ENCODE results near the gene TCF4.

The TCF4 gene

DNA sequence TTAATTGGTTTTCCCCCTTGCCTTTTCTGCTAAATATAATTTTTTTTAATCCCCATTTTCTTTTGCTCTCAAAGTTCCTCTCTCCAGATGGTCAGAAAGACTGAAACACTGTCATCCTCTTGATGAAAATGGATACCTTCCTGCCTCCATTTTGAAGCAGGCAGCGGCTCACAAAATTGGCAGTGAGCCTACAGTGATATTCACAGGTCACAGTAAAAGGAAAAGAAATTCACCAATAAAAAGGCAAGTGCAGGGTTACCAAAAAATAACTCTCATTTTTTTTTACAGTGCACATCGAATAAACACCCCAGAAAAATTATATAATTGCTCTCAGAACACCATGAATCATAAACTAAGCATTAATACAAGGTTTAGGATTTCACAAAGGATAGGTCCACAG lies 307.5 kb downstream of the TCF4 start:
- DNase-seq = peak; percentile 51

DNA sequence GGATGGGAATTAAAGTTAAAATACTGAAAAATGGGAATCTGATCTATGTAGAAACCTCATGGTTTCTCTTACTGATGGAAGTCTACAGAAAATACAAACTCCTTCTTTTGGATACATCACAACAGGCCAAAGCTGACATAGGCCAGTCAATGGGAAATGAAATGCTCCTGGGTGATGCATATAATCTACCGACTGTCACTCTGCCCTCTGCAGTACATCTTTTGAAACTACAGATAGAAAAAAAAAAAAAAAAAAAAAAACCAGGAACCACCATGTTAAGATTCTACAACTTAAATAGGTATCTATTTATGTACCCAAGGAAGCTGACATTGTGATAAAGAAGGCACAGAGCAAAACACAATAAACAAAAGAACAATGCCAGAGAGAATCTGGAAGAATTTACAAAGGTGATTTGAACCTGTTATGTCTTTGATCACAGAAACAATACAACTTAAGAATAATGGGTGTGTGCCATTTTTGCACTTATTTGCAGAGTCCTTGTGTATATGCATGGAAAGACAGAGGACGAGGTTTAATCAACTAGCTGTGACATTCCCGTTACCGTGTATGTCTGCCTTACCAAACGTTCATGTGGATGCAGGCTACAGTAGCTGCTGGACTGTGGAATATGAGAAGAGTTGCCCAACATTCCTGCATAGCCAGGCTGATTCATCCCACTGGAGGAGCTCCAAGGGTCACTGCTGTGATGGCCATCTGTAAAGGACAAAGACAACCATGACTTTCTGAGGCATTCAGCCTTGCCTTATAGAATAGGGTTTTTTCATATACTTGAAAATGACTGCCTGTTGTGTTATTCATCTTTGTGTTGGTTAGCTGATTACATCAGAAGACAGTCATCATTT lies 312.7 kb downstream of the TCF4 start:
- peak; percentile 14 for DNase-seq

DNA sequence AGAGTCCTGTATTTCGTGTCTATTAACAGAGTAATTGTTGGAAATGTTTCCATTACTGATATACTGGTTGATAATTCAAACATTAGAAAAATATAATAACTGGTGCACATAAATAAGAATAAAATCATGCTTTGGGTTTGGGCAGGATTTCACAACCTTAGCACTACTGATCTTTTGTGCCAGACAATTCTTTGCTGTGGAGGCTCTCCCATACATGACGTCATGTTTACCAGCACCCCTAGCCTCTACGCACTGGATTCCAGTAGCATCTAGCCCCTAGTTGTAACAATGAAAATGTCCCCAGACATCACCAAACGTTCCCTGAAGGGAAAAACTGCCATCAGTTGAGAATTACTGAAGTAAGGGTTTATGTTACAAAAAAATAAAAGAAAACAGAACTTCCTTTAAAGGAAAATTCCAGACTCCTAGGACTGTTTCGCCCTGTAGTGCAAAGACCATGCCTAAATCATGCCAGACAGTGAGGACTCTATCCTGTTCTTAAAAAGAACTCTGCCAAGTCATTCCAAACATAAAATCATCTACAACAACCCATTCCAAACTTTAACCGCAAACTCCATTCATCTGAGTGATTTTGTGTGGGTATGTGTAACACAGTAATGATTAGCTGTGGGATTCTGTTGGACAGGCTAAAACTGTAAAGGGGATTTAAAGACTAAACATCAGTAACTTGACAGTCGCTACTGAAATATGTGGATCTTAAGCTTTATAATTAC lies 315.3 kb downstream of the TCF4 start:
- no peak for DNase-seq

DNA sequence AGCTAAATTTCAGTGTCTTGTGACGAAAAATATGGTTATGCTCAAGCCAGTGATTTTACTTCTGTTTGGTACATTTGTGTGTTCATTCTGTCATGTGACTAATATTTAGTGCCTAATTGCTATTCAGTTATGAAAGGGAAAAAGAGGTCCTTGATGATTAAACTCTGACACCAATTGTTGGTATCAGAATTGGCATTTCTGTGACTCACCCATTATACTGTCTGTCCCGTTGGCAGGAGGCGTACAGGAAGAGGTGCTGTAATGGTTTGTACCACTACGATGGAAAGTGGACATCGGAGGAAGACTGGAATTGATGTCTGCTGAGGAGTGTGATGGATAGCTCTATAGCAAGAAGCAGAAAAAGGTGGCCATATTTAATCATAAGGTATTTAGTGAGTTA lies 318.4 kb downstream of the TCF4 start:
- no peak for DNase-seq

DNA sequence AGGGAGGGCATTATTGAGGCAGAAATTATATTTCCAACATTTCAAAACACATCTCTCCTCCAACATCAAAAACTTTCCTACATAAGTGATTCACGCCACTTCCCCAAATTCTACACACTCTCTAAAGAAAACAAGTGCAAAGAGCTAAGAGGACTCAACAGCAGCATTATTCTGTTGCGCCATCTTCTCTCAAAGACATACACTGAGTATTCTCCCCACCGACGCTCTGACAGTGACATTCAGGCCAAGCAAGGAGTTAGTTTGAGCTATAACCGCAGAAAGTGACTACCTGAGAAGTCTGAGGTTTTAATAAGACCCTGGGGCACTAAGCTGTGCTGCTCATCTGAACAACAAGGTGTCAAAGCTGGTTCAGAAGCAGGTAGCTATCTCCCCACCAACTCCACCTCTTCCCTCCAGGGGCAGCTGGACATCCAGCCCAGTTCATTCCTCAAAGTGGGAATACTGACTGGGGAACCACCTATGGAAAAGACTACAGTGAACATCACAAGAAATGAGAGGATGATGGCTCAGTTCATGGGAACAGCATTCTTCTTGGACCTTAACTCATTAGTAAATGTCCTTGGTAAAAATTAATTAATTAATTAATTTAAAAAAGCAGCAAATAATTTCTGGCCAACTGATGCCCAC lies 319.2 kb downstream of the TCF4 start:
- no peak for DNase-seq

DNA sequence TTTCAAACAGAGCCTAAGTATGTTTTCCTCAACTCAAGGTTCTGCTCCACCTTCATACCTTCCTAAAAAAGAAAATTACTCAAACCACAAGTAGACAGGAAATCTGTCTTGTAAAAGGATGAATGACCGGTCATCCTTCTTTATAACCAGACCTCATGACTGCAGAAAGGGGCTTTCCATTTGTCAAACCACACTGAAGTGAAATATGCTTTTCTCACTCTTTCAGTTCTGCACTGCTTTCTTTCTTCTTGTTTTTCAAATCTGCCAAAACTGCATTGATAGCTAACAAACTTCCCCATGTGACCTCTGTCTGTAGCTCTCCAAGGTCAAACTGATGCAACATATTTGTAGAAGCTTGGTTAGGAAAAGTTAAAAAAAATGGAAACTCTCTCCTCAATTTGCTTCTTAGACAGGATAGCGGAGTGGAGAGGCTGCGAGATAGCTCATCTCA lies 319.8 kb downstream of the TCF4 start:
- DNase-seq = no peak

DNA sequence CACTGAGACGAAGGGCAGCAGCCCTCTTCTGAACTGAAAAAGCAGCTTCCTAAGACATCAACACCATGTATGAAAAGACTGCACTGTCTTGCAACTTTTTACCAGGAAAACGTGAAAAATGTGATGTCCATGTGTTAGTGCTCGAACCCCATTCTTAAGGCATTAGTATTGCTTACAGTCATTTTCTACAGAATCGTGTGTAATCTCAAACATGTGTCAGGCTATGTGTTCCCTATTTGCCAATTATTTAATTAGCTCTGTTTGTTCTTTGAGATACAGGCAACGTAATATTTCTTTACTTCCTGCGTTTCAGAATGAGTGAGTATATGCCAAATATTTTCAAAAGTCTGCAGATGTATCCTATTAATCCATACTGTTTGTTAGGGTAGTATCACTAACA lies 321.0 kb downstream of the TCF4 start:
- DNase-seq = no peak

DNA sequence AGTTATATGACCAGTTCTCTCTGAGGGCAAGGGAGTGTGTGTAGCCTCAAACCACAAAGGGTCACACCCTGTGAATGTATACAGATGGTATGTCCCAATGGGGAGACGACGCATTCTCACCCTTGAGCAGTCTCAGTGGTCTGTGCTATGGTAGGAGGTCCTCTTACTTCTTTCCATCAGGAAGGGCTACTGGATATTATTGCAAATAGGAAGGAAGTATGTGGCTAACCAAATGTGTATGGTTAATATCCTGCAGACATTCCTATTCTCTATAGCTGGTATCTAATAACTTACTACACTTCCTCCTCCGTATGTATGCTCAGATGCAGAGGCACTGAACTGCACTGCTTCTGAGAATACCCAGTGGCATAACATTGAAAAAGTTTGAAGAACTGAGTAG lies 322.0 kb downstream of the TCF4 start:
- no peak for DNase-seq

DNA sequence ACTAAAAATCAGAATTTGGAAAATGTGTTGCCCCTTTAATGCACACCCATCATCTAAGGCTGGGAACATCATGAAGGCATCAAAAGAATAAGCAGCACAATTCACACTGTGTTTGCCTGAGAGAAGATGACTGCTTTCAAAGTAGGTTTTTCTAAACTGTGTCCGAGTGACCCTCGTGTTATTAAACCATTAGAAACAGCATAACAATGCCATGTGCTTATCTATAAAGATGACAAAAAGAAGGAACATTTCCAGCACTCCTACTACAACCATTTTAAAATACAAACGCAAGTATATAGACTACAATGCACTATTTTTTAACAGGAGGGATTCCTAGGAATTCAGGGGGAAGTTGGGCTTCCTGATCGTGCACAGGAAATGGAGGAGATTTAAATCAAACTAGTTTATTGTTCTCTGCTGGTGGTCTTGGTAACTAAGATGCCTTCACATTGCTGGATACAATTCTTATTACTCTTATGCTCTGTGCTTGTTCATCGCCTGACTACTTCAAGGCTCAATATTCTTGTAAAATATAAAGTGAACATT lies 322.8 kb downstream of the TCF4 start:
- no peak for DNase-seq

DNA sequence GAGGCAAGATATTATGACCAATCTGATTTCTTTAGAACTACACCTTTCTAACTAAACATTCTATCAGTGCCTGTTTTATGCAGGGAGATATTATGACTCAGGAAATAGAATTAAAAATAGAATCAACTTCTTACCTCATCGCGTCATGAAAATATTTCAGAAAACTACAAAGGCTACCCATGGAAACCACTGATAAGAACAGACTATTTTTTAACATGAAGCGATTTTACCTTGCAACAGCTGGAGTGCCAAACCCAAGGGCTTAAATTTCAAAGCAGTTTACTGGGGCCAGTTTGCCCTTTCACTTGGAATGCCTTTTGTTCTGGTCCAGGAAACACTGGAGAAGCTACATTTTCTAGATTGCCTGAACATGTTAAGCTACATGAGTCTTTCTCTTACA lies 323.9 kb downstream of the TCF4 start:
- no peak for DNase-seq

DNA sequence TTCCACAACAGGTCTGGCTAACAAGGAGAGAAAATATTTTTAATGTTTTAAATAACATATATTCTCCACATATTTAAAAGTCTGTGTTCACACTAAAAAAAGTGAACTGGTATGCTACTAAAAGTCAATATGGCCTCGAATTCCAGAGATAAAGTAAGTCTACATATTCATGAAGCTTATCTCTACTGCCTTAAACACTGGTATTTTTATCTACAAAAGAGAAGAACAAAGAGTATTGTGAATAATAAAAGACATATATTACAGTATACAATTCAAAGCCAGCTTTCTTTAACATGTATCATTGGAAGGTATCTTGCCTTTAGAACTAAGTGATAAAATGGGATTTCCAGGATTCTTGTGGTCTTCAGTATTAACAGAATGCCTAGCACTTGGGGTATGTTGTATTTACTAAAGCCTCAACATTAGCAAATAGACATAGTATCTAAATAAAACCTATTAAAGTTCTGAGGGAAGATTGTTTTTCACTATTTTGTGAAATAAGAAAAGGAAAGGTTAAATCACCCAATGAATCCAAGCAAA lies 325.9 kb downstream of the TCF4 start:
- no peak for DNase-seq

DNA sequence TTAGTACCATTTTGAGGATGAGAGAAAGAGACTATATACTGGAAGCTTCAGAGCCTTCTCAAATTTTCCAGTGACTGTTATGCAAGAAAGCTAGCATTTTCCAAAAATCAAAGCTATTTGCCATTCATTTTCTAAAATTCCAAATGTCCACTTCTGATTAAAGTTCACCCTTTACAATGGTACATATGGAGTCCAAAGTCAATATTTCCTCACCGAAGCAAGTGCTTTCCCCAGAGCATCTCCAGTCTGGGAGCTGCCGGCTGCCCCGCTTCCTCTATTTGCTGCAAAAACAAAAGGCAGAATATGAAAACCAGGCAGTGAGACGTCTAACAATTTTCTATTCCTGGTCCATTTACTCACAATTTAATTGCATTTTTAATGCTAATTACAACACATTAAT lies 326.7 kb downstream of the TCF4 start:
- DNase-seq = no peak

DNA sequence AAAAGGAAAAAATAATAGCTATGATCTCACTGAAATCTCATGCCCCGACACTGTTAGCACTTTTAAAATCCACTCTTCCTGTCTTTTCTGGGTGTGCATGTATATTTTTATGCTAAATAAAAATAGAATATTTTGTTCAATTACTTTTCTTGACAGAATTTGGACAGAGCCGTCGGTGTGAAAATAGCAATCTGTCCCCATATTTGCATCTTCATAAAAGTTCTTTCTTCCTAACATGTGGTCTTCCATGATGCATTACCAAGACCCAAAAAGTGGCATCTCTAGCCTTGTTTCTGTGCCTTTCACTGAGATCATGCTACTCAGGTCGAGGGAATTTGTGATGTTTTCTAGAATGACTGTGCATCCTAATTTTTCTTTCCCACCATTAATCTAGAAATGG lies 329.9 kb downstream of the TCF4 start:
- no peak for DNase-seq

DNA sequence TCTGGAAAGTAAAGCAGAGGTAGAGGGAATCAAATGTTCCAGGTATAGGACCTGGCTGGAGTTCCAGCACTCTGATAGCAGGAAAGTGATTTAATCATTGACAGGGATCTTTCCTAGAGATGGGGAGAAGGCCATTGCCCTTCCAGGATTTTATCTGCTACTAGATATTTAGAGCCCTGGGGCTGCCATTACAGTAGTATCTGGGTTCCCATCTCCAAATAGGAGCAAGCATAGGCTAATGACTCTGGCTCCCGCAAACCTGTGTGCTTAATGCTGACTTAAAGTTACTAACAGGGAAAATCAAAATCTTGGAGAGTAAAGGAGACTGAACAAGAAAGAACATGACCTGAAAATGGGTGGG lies 331.1 kb downstream of the TCF4 start:
- no peak for DNase-seq

DNA sequence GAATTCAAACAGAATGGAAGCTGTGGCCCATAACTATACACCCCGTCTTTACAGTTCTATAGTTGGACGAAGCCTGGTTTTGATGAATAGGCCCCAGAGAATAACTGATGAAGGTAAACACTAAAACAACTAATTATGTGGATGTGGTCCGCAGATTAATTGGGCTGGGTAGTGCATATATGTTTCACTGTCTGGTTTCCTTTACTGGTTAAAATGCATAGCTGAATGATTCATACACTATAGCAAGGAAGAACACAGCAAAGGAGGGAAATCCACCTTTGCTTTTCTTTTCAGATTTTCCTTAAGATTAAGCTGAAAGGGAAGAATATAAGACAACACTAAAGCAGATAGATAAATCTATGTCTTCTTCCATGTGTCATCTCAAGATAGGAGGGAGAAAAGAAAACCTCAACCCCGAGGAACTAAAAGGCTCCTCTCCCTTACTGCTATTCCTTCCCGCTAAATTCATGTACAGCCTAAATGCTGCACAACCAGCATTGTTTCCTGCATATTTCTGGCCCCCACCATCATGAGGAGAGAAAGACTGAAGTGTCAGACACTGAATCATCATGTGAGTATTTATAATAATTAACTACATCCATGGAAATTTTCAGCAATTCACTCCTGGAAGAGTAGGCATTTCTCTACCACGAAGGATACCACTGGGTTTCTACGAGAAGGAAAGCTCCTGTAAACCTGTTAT lies 331.6 kb downstream of the TCF4 start:
- no peak for DNase-seq

DNA sequence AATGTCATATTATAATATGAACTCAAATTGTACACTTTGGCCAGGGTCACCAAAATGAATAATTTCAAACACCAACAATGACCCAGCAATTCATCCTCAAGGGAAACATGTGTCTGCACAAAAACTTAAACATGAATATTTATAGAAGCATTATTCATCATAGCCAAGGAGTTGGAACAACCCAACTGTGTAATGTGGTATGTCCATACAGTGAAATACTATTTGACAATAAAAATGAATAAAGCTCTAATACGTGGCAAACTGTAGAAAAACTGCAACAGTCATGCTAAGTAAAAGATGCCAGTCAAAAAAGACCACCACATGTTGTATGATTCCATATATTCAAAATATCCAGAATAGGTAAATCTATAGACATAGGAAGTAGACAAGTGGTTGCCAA lies 334.2 kb downstream of the TCF4 start:
- DNase-seq = no peak

DNA sequence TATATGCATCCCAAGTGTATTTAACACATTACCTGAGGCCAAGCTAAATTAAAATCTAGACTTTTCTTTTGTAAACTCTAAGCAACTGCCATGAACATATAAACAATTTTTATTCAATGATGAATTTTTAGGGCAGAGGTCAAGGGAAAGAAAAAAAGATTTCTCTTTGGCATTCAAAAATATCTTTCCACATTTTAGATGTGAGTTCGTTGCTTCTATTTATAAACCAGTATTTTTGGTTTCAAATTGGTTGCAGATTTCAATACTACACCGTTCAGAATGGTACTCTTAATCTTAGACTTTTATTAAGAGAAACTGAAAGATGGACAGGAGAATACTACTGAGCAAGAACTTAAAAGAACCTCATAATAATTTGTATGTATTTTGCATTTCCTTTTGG lies 335.1 kb downstream of the TCF4 start:
- DNase-seq = no peak

DNA sequence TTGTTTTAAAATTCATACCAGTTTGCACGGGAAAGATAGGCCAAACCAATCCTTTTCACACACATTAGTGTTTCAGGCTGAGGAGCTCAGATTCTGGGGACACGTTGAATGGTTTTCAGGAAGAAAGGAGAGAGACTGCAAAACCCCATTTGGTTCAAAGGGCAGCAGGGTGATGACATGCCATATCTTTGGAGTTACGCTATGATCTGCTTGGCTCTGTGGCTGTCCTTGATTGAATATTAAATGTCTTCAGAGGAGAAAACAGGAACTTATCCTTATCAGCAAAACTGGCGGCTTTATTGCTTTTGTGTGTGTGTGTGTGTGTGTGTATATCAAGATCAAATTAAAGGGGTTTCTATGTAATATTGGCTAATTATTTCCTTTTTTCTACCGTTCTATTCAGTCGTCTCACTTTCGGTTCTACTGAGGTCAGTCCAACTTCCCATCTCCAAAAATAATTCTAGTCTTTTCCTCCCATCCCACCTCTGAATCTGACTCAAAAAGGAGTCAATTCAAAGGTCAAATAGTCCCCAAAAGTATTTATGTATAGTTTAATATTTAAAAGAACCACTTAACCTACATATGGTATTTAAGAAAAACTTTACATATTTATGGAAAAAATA lies 335.8 kb downstream of the TCF4 start:
- no peak for DNase-seq

DNA sequence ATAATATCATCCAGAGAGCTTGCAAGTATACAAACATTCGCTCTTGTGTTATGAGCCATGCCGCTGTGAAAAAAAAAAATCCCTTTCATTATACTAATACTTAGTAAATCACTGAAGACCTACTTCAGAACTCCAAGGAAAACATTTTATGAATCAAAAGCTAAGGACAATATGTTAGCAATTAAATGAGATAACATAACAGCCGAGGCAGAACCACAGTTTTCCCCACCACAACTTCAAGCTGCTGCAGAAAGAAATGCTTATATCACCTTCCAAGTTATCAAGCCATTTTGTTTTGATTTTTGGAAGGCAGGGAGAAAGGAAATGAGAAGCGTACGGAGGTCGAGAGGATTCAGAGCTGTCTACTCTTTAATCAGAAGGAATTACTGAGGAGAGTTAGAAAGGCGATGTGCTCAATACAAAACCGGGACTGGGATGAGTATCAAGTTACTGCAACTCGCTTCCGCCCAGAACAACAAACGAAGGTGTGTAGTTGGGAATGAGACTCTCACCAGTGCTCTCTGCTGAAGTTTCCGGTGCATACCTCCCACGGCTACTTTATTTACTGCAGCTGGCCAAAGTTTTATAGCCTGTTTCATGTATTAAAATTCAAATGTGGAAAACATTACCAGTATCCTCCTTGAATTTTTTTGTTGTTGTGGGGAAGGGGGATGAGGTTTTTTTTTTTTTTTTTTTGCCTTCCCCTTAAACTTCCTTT lies 336.6 kb downstream of the TCF4 start:
- DNase-seq = no peak

DNA sequence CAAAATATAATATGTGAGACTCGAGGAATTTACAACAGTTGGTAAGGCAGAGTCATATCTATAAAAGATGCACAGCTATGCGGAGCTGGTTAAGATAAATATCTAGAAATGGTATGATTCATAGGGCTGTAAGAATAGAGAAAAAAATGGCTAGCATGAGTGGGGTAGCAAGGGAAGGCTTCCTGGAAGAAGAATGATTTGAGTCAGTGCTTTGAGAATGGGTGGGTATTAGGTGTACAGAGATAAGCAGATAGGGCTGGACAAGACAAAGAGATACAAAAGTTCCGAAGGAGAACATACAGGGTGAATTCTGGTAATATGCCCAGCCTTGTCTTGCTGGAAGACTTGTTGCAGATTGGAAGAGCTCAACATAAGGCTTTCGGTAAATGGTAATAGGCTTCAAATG lies 337.2 kb downstream of the TCF4 start:
- DNase-seq = no peak

DNA sequence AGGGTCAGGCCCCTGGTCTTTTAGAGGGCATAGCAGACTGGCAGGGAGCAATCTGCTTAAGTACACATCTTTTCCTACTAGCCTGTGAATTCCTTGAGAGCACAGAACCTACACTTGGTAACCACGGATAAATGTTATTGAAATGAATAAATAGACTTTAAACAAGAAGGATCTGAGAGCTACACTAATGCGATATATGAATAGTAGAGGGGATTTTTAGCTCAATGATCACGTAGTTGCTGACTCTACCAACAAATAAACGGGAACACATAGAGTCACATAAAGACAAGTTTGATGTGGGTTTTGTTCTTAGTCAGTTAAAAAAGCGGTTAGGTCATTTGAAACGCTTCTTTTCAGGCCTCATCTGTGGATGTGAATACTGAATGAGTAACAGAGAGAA lies 338.4 kb downstream of the TCF4 start:
- no peak for DNase-seq

DNA sequence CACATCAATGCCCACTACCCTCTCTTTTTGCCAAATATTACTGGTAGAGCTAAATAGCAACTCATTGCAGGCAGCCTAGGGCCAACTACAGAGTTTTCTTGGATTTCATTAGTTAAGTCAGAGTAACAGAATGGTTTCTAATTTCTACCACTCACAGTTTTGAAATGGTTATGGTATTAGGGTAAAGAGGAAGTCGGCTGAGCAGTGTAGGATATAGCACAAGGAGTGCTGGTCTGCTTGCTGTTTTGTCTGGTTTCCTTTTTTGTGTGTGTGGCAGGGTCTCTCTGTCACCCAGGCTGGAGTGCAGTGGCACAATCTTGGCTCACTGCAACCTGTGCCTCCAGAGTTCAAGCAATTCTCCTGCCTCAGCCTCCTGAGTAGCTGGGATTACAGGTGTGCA lies 339.5 kb downstream of the TCF4 start:
- DNase-seq = no peak

Data from COR-L47 (cell line).